ENCODE measurements around the gene CSK.

Gene CSK

DNA sequence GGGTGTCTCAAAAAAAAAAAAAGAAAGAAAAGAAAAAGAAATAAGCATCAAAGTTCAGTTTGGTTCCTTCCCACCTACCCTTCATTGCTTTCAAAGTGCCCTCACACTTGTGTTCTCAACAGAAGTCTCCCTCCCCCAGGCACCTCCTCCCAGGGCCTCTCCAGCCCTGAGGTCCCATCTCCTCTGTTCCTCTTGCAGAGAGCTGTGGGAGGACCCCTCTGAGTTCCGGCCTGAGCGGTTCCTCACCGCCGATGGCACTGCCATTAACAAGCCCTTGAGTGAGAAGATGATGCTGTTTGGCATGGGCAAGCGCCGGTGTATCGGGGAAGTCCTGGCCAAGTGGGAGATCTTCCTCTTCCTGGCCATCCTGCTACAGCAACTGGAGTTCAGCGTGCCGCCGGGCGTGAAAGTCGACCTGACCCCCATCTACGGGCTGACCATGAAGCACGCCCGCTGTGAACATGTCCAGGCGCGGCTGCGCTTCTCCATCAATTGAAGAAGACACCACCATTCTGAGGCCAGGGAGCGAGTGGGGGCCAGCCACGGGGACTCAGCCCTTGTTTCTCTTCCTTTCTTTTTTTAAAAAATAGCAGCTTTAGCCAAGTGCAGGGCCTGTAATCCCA, 27.2 kb upstream of the CSK start:
- Histone ChIP-seq H3K4me1 (ENCODE audit: control insufficient read depth in 2 of 2, insufficient read depth in 1 of 2, low read depth in 1 of 2, low read length in 2 of 2) (peaks cover 0 to 11% of the 10 kb centered on the region in 2 donors), H3K23ac (ENCODE audit: low read depth, low read length, poor library complexity) (no peak overlapping the region), H2AK5ac (ENCODE audit: low read depth, low read length) (no peak overlapping the region), H2BK5ac (ENCODE audit: low read length) (no peak overlapping the region), H2AFZ (ENCODE audit: low read length) (no peak overlapping the region), H2BK120ac (ENCODE audit: low read depth, low read length) (no peak overlapping the region), H3K9ac (ENCODE audit: low read depth, low read length, poor library complexity) (no peak overlapping the region), H3K4me2 (ENCODE audit: insufficient read depth, low read length, poor library complexity, severe bottlenecking) (no peak overlapping the region), H3K9me3 (replicated peaks in 1 of 2; ENCODE audit: control insufficient read depth in 2 of 2, insufficient read depth in 1 of 2, low read depth in 1 of 2, low read length in 2 of 2) (peaks cover 0 to 2% of the 10 kb centered on the region in 2 donors), H3K27ac (replicated peaks; ENCODE audit: low read length) (no peak overlapping the region), H4K8ac (ENCODE audit: low read depth, low read length) (no peak overlapping the region), H3K27me3 (ENCODE audit: control insufficient read depth in 3 of 3, insufficient read depth in 3 of 3, low read depth in 1 of 3, low read length in 3 of 3) (peaks cover 0 to 33% (median 25%) of the 10 kb centered on the region in 3 experiments), H3K4me3 (ENCODE audit: low read length in 2 of 2) (no peak overlapping the region), H3K18ac (ENCODE audit: low read length) (no peak overlapping the region), H3K36me3 (replicated peaks in 1 of 2; ENCODE audit: control insufficient read depth in 2 of 2, insufficient read depth in 2 of 2, low read length in 2 of 2) (no peaks in the 10 kb centered on the region), H3K14ac (ENCODE audit: low read length) (no peak overlapping the region), H4K91ac (ENCODE audit: low read depth, low read length, poor library complexity) (no peak overlapping the region), H2BK12ac (ENCODE audit: low read length) (no peak overlapping the region), H3K4ac (ENCODE audit: low read length) (no peak overlapping the region), H3K79me1 (ENCODE audit: low read depth, low read length) (no peaks in the 10 kb centered on the region), H2BK15ac (ENCODE audit: low read length) (no peak overlapping the region)
- no peak for DNase-seq (ENCODE audit: low spot score)
- no CpG with 5 or more reads among the region's 20 CpGs for WGBS, 2 donors (ENCODE audit: extremely low coverage in 2 of 2, insufficient read length in 2 of 2, insufficient replicate concordance in 1 of 2)

DNA sequence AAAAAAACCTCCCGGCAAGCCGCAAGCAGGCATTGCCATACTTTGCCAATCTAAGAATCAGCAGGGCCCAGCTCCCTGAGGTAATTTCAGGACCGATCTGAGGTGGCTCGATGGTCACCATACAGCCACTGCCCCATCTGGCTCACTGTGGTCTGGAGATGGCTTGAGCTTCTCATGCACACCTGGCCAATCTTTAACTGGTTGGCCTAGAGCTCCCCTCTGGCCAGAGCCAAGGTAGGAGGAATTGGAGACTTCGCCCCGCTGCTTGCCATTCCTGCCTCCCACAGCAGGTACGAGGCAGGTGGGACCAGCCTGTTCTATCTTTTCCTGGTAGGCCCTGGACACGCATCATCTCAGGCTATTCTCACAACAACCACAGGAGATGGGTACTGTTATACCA, 23.1 kb upstream of the CSK start:
- Histone ChIP-seq H3K9ac (ENCODE audit: low read depth, low read length, poor library complexity) (no peak overlapping the region), H3K18ac (ENCODE audit: low read length) (peak overlapping the region; percentile 65), H3K9me3 (replicated peaks in 1 of 2; ENCODE audit: control insufficient read depth in 2 of 2, insufficient read depth in 1 of 2, low read depth in 1 of 2, low read length in 2 of 2) (no peaks in the 10 kb centered on the region), H3K4me3 (ENCODE audit: low read length in 2 of 2) (no peak overlapping the region), H2BK5ac (ENCODE audit: low read length) (no peak overlapping the region), H2BK15ac (ENCODE audit: low read length) (peak overlapping the region; percentile 69), H3K79me1 (ENCODE audit: low read depth, low read length) (no peaks in the 10 kb centered on the region), H3K4me1 (ENCODE audit: control insufficient read depth in 2 of 2, insufficient read depth in 1 of 2, low read depth in 1 of 2, low read length in 2 of 2) (peaks cover 7 to 14% of the 10 kb centered on the region in 2 donors), H4K91ac (ENCODE audit: low read depth, low read length, poor library complexity) (no peak overlapping the region), H3K36me3 (replicated peaks in 1 of 2; ENCODE audit: control insufficient read depth in 2 of 2, insufficient read depth in 2 of 2, low read length in 2 of 2) (no peaks in the 10 kb centered on the region), H2BK120ac (ENCODE audit: low read depth, low read length) (no peak overlapping the region), H2AFZ (ENCODE audit: low read length) (no peak overlapping the region), H4K8ac (ENCODE audit: low read depth, low read length) (no peak overlapping the region), H3K4ac (ENCODE audit: low read length) (no peak overlapping the region), H2AK5ac (ENCODE audit: low read depth, low read length) (peak overlapping the region; percentile 73), H3K27ac (replicated peaks; ENCODE audit: low read length) (no peak overlapping the region), H3K14ac (ENCODE audit: low read length) (no peak overlapping the region), H3K27me3 (ENCODE audit: control insufficient read depth in 3 of 3, insufficient read depth in 3 of 3, low read depth in 1 of 3, low read length in 3 of 3) (peaks cover 0 to 5% (median 0%) of the 10 kb centered on the region in 3 experiments), H3K4me2 (ENCODE audit: insufficient read depth, low read length, poor library complexity, severe bottlenecking) (no peak overlapping the region), H2BK12ac (ENCODE audit: low read length) (peak overlapping the region; percentile 88), H3K23ac (ENCODE audit: low read depth, low read length, poor library complexity) (peak overlapping the region; percentile 67)
- no CpG with 5 or more reads among the region's 8 CpGs for WGBS, 2 donors (ENCODE audit: extremely low coverage in 2 of 2, insufficient read length in 2 of 2, insufficient replicate concordance in 1 of 2)
- no peak for DNase-seq (ENCODE audit: low spot score)

DNA sequence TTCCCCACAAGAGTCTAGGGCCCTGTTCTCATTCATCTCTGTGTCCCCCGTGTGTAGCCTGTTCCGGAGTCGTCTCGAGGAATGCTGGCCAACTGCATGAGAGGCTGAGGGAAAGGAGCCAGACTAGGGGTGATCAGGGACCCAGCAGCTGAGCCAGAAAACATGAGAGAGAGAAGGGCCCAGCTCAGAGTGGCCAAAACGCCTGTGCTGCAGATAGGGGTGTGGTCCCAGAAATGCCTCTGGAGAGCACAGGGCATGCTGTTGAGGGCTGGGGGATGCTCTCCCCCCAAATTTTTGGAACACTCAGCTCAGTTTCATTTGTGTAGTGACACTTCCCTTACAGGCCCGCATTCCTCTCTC, 19.1 kb upstream of the CSK start:
- DNase-seq (ENCODE audit: low spot score): no peak
- H3K27me3 ChIP-seq (ENCODE audit: control insufficient read depth in 3 of 3, insufficient read depth in 3 of 3, low read depth in 1 of 3, low read length in 3 of 3): peaks cover 0 to 6% (median 0%) of the 10 kb centered on the region in 3 experiments
- H3K4ac ChIP-seq (ENCODE audit: low read length): no peak overlapping the region
- whole genome bisulfite sequencing, 2 donors (ENCODE audit: extremely low coverage in 2 of 2, insufficient read length in 2 of 2, insufficient replicate concordance in 1 of 2): no CpG with 5 or more reads among the region's 6 CpGs
- no peak overlapping the region for H4K8ac ChIP-seq (ENCODE audit: low read depth, low read length)
- peak overlapping the region; percentile 43 for H4K91ac ChIP-seq (ENCODE audit: low read depth, low read length, poor library complexity)
- no peaks in the 10 kb centered on the region for H3K79me1 ChIP-seq (ENCODE audit: low read depth, low read length)
- no peak overlapping the region for H3K23ac ChIP-seq (ENCODE audit: low read depth, low read length, poor library complexity)
- peaks cover 7 to 14% of the 10 kb centered on the region in 2 donors for H3K4me1 ChIP-seq (ENCODE audit: control insufficient read depth in 2 of 2, insufficient read depth in 1 of 2, low read depth in 1 of 2, low read length in 2 of 2)
- H3K4me3 ChIP-seq (ENCODE audit: low read length in 2 of 2): no peak overlapping the region
- no peak overlapping the region for H2BK5ac ChIP-seq (ENCODE audit: low read length)
- H2BK15ac ChIP-seq (ENCODE audit: low read length): peak overlapping the region; percentile 100
- H2AFZ ChIP-seq (ENCODE audit: low read length): peak overlapping the region; percentile 83
- peak overlapping the region; percentile 31 for H3K14ac ChIP-seq (ENCODE audit: low read length)
- H3K27ac ChIP-seq (replicated peaks; ENCODE audit: low read length): no peak overlapping the region
- H3K4me2 ChIP-seq (ENCODE audit: insufficient read depth, low read length, poor library complexity, severe bottlenecking): no peak overlapping the region
- H3K9me3 ChIP-seq (replicated peaks in 1 of 2; ENCODE audit: control insufficient read depth in 2 of 2, insufficient read depth in 1 of 2, low read depth in 1 of 2, low read length in 2 of 2): no peaks in the 10 kb centered on the region
- peak overlapping the region; percentile 72 for H2BK120ac ChIP-seq (ENCODE audit: low read depth, low read length)
- H2BK12ac ChIP-seq (ENCODE audit: low read length): peak overlapping the region; percentile 66
- peak overlapping the region; percentile 93 for H3K18ac ChIP-seq (ENCODE audit: low read length)
- no peaks in the 10 kb centered on the region for H3K36me3 ChIP-seq (replicated peaks in 1 of 2; ENCODE audit: control insufficient read depth in 2 of 2, insufficient read depth in 2 of 2, low read length in 2 of 2)
- no peak overlapping the region for H3K9ac ChIP-seq (ENCODE audit: low read depth, low read length, poor library complexity)
- H2AK5ac ChIP-seq (ENCODE audit: low read depth, low read length): peak overlapping the region; percentile 89

DNA sequence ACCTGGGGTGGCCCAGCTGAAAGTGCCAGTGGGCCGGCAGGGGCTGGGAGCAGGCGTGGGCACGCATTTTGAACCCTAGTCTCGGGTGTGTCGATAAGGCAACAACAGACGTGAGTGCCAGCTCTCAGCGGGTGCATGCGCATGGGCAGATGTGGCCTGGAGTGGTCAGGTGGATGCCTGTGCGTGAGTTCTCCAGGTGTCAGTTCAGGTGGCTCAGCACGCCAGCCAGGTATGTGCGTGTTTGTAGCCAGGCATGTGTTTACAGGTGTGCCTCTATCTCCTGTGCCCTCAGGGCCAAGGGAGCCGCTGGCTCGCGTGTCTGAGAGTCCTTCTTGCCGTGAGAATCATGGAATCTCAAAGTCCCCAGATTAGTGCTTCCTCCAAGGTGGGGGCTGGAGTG, 18.5 kb upstream of the CSK start:
- Histone ChIP-seq H3K36me3 (replicated peaks in 1 of 2; ENCODE audit: control insufficient read depth in 2 of 2, insufficient read depth in 2 of 2, low read length in 2 of 2) (no peaks in the 10 kb centered on the region), H2BK12ac (ENCODE audit: low read length) (peak overlapping the region; percentile 98), H3K9me3 (replicated peaks in 1 of 2; ENCODE audit: control insufficient read depth in 2 of 2, insufficient read depth in 1 of 2, low read depth in 1 of 2, low read length in 2 of 2) (no peaks in the 10 kb centered on the region), H2BK15ac (ENCODE audit: low read length) (peak overlapping the region; percentile 100), H3K23ac (ENCODE audit: low read depth, low read length, poor library complexity) (peak overlapping the region; percentile 93), H4K91ac (ENCODE audit: low read depth, low read length, poor library complexity) (no peak overlapping the region), H3K4me1 (ENCODE audit: control insufficient read depth in 2 of 2, insufficient read depth in 1 of 2, low read depth in 1 of 2, low read length in 2 of 2) (peaks cover 7 to 14% of the 10 kb centered on the region in 2 donors), H3K18ac (ENCODE audit: low read length) (peak overlapping the region; percentile 87), H3K27me3 (ENCODE audit: control insufficient read depth in 3 of 3, insufficient read depth in 3 of 3, low read depth in 1 of 3, low read length in 3 of 3) (peaks cover 0 to 6% (median 0%) of the 10 kb centered on the region in 3 experiments), H3K4me2 (ENCODE audit: insufficient read depth, low read length, poor library complexity, severe bottlenecking) (no peak overlapping the region), H2BK5ac (ENCODE audit: low read length) (no peak overlapping the region), H2BK120ac (ENCODE audit: low read depth, low read length) (no peak overlapping the region), H3K4me3 (ENCODE audit: low read length in 2 of 2) (no peak overlapping the region), H3K14ac (ENCODE audit: low read length) (no peak overlapping the region), H3K79me1 (ENCODE audit: low read depth, low read length) (no peaks in the 10 kb centered on the region), H3K27ac (replicated peaks; ENCODE audit: low read length) (no peak overlapping the region), H3K4ac (ENCODE audit: low read length) (peak overlapping the region; percentile 53), H2AK5ac (ENCODE audit: low read depth, low read length) (peak overlapping the region; percentile 95), H3K9ac (ENCODE audit: low read depth, low read length, poor library complexity) (peak overlapping the region; percentile 60), H4K8ac (ENCODE audit: low read depth, low read length) (no peak overlapping the region), H2AFZ (ENCODE audit: low read length) (no peak overlapping the region)
- no peak for DNase-seq (ENCODE audit: low spot score)
- no CpG with 5 or more reads among the region's 15 CpGs for WGBS, 2 donors (ENCODE audit: extremely low coverage in 2 of 2, insufficient read length in 2 of 2, insufficient replicate concordance in 1 of 2)
